Heart right ventricle (tissue), 16 donors: ENCODE measurements around the gene LRMDA. TPM values are rescaled to one million over a fixed set of nuclear protein-coding genes. Genes with fewer than 3 reads are reported as not detected.

ENCODE experiments used
- ATAC-seq, 8 donors: fragments of 200-7000 bp; cut with Tn5 transposase; one replicate each; pipeline ENCODE4 v1.9.1; 2020; ENCODE audit warnings: mild to moderate bottlenecking in 8 of 8, moderate library complexity in 8 of 8, moderate number of reproducible peaks in 1 of 8
- DNase-seq, 2 donors: peaks; one replicate each; pipeline ENCODE4 v3.0.0-alpha.2; 2020
- H3K27ac ChIP-seq, 10 donors: fragments of 200-600 bp; sonication (generic) in 2 of 10; one replicate each; pipeline versions ENCODE4 v1.5.0 to v1.8.0; 2020 to 2022; ENCODE audit warnings: mild to moderate bottlenecking in 3 of 10
- H3K27me3 ChIP-seq, 7 donors: fragments of 200-600 bp; one replicate each; pipeline ENCODE4 v1.8.0; 2021 to 2022; ENCODE audit warnings: mild to moderate bottlenecking in 2 of 7
- H3K36me3 ChIP-seq, 9 donors: fragments of 200-600 bp; sonication (generic) in 1 of 9; one replicate each; pipeline versions ENCODE4 v1.5.0 to v1.8.0; 2020 to 2022; ENCODE audit warnings: mild to moderate bottlenecking in 2 of 9
- H3K4me1 ChIP-seq, 9 donors: fragments of 200-600 bp; sonication (generic) in 1 of 9; one replicate each; pipeline versions ENCODE4 v1.5.0 to v1.8.0; 2020 to 2022; ENCODE audit warnings: mild to moderate bottlenecking in 4 of 9
- H3K4me3 ChIP-seq, 10 donors: fragments of 200-600 bp; sonication (generic) in 2 of 10; one replicate each; pipeline versions ENCODE4 v1.5.0 to v1.8.0; 2020 to 2022; ENCODE audit warnings: mild to moderate bottlenecking in 7 of 10, moderate library complexity in 2 of 10
- H3K9me3 ChIP-seq, 11 donors: fragments of 200-600 bp in 10 of 11; sonication (generic) in 2 of 11; one replicate each; pipeline versions ENCODE4 v1.5.0 to v1.8.0; 2013 to 2022; ENCODE audit warnings: mild to moderate bottlenecking in 2 of 11, control low read depth in 1 of 11, moderate library complexity in 1 of 11
- WGBS, 2 donors: extraction: QIAGEN DNeasy Blood & Tissue Kit; methylation state at CpG; one replicate each; pipeline ENCODE4 v1.1.7; 2013; ENCODE audit warnings: inconsistent platforms in 1 of 2; 5-methylcytosine and 5-hydroxymethylcytosine counted together
- intact Hi-C, 10 donors: fragments of 100-400 bp; cut with DNase I; formaldehyde crosslinking; loops; one replicate each; pipeline versions ENCODE4 v1.11.1 to v1.14.2; 2022
- polyA plus RNA-seq, 2 donors: library from polyadenylated mRNA; stranded (reverse); fragments of 200-250 nt; gene quantifications; one replicate each; pipeline ENCODE4 v1.2.3, GENCODE V29; 2013
- total RNA-seq, 10 donors: library from RNA; stranded (reverse); fragmentation: NEBNext Ultra II Directional in 3 of 10; extraction: Animal tissue kit (Norgen Biotek cat#: 25700) in 3 of 10; gene quantifications; one replicate each; pipeline versions ENCODE4 v1.2.1 to v1.2.4, GENCODE V29; 2021 to 2023
- TF ChIP-seq, protein P1 (sequence below), 9 donors: fragments of 200-600 bp; sonication (generic) in 2 of 9; IDR thresholded peaks; one replicate each; pipeline versions ENCODE4 v1.5.0 to v1.8.0; 2021 to 2022; ENCODE audit warnings: antibody characterized with exemption in 9 of 9, mild to moderate bottlenecking in 5 of 9, moderate library complexity in 1 of 9
- donor health status: Arrhythmogenic right ventricular cardiomyopathy.
- donor health status: ischemic (EF 13 %, LVEDD 7.1; RV severe dilation, severe dysfunction).
- donor health status: healthy with polysubstance abuse.
- donor health status: DM: no; HTN: yes; CAD: no.
- donor health status: DM: no; HTN: no; CAD: no.
- donor health status: ischemic (EF 25% LVEDD 6.9; RV normal size, moderate dysfunction).
- donor health status: ischemic (EF 25% LVEDD 5.7; RV mildly dilated, moderate dysfunction).
- donor health status: healthy.
- donor health status: DM: yes; HTN: yes; CAD: no.
- donor health status: Ischemic cardiomyopathy.
- donor health status: ischemic (EF 35%, LVEDD 5.7; RV mildly dilated, moderate dysfunction).
- donor health status: nonischemic (EF 11% LVEDD 7.7; RV severe dilation, severe dysfunction).
- donor health status: DM: yes; HTN: yes; CAD: no.
- donor health status: PGD.
- donor health status: ischemic (EF 29% LVEDD 5.4; RV normal size, mild dysfunction).
- donor health status: nonischemic (EF 23%, LVEDD 6.1; RV moderate dilation, normal function).

The LRMDA gene
- total and polyA plus RNA-seq, 12 donors, result 4.0 to 59.8 (median 12.7) TPM

DNA sequence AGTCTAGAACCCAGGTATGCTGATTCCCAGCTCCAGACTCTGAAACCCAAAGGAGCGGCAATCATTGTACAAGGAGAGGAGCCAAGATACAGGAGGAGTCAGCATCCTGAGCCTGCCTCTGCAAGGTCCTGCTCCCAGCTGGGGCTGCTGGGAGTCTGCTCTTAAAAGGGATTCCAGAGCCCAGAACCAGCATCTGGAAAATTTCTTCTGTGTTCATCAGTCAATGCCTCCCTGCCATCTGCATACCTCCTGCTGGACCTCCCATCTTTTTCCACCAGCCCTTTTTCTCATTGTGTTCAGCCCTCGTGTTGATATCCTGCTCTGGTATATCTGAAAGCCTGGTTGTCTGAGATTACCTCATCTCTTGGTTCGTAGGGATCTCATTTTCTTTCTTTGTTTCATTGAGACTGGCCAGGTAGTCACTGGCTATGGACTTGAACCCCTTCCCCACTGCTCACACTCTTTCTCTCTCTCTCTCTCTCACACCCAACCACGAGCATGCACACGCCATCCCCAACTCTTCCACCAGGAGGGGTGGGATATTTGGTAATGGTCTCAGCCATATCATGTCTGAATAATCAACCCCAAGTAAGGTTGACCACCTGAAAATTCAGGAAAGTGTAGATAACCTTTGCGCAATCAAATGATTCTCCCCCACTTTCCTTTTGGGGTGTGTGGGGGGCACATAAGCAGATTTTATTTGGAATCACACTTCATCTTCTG, 608.8 kb downstream of the LRMDA start:
- H3K9me3 ChIP-seq, result peaks cover 0 to 22% (median 10%) of the 10 kb centered on the region in 11 donors
- DNase-seq (no peak), ATAC-seq (no peak)
- 84 to 87% methylated on average over 6 of the region's 6 CpGs for WGBS, 2 donors
- intact Hi-C loops, result loop anchor here in 4 of 10 donors (5.0 to 10.0 kb wide), 4 partner anchors 265 to 945 kb away; no protein-coding TSS in a partner anchor
- H3K4me3 ChIP-seq, result no peak overlapping the region
- TF ChIP-seq, protein P1, sequence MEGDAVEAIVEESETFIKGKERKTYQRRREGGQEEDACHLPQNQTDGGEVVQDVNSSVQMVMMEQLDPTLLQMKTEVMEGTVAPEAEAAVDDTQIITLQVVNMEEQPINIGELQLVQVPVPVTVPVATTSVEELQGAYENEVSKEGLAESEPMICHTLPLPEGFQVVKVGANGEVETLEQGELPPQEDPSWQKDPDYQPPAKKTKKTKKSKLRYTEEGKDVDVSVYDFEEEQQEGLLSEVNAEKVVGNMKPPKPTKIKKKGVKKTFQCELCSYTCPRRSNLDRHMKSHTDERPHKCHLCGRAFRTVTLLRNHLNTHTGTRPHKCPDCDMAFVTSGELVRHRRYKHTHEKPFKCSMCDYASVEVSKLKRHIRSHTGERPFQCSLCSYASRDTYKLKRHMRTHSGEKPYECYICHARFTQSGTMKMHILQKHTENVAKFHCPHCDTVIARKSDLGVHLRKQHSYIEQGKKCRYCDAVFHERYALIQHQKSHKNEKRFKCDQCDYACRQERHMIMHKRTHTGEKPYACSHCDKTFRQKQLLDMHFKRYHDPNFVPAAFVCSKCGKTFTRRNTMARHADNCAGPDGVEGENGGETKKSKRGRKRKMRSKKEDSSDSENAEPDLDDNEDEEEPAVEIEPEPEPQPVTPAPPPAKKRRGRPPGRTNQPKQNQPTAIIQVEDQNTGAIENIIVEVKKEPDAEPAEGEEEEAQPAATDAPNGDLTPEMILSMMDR (IDR thresholded peaks at IDR 0.05), result no peak
- no peaks in the 10 kb centered on the region for H3K27me3 ChIP-seq
- H3K27ac ChIP-seq, result no peak overlapping the region
- H3K36me3 ChIP-seq, result peaks cover 0 to 9% (median 0%) of the 10 kb centered on the region in 9 donors
- H3K4me1 ChIP-seq, result peaks cover 0 to 12% (median 0%) of the 10 kb centered on the region in 9 donors

DNA sequence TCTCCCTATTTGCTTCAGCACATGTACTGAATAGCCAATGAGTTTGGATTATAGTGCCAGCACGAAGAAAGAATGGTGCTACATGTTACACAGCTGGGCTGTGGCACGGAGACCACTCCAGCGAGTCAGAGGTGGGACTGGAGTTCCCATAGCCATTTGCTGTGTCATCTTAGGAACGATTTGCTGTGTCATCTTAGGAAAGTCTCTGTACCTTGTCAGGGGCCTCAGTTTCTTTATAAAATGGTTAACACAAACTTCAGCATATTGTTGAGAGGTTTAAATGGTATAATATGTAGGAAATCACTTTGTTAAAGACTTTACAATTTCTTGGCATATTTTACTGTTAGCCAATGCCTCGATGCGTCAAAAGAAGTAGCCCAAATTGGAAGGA, 609.4 kb downstream of the LRMDA start:
- intact Hi-C loops, result loop anchor here in 4 of 10 donors (5.0 to 10.0 kb wide), 4 partner anchors 264 to 944 kb away; no protein-coding TSS in a partner anchor
- peaks cover 0 to 22% (median 10%) of the 10 kb centered on the region in 11 donors for H3K9me3 ChIP-seq
- peaks cover 0 to 9% (median 0%) of the 10 kb centered on the region in 9 donors for H3K36me3 ChIP-seq
- 93 to 94% methylated on average over 6 of the region's 6 CpGs for WGBS, 2 donors
- no peak overlapping the region for H3K27ac ChIP-seq
- no peaks in the 10 kb centered on the region for H3K27me3 ChIP-seq
- ATAC-seq (no peak), DNase-seq (no peak)
- H3K4me1 ChIP-seq, result peaks cover 0 to 8% (median 0%) of the 10 kb centered on the region in 9 donors
- H3K4me3 ChIP-seq, result no peak overlapping the region
- TF ChIP-seq, protein P1 (IDR thresholded peaks at IDR 0.05), result no peak

DNA sequence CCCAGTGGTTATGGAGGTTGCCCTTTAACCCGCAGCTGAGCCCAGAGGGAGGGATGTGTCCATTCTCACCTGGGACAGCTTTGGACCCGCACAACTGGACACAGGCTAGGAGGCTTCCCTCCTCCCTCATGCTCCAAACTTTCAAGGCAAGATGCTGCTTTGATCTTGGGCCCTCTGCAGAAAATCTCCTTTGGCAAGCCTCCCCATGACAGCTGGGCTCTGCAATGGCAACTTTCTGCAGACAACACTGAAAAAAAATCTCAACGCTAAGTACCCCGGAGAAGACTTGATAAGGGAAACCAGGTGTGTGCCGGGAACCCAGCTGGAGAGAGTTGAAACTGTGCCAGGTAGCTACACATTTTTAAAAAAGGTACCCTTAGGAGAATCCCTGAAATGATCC, 610.1 kb downstream of the LRMDA start:
- Histone ChIP-seq H3K9me3 (peaks cover 0 to 22% (median 10%) of the 10 kb centered on the region in 11 donors), H3K36me3 (peaks cover 0 to 9% (median 0%) of the 10 kb centered on the region in 9 donors), H3K4me3 (no peak overlapping the region), H3K27me3 (no peaks in the 10 kb centered on the region), H3K27ac (no peak overlapping the region), H3K4me1 (peaks cover 0 to under 1% (median 0%) of the 10 kb centered on the region in 9 donors)
- DNase-seq (no peak), ATAC-seq (no peak)
- TF ChIP-seq, protein P1 (IDR thresholded peaks at IDR 0.05), result no peak
- intact Hi-C loops, result loop anchor here in 4 of 10 donors (5.0 to 10.0 kb wide), 4 partner anchors 263 to 943 kb away; no protein-coding TSS in a partner anchor
- WGBS, 2 donors, result 75 to 79% methylated on average over 5 of the region's 5 CpGs

DNA sequence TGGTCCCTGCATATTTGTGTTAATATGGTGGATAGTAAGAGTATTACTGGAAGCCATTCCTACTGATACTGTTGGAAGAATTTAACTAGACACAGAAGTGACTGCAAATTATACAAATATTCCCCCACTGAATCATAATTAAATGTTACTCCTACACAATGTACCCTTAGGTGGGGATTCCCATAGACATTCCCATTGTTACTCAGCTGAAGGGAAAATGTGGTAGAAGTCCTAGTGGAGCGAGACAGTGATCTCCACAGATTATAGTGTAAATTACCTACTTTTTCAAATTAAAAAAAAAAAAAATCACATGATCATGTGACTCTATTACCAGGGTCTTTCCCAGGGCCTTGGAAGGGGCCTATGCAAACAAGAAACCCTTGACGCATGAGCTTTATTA, 611.8 kb downstream of the LRMDA start:
- ATAC-seq (no peak), DNase-seq (no peak)
- Histone ChIP-seq H3K36me3 (peaks cover 0 to 7% (median 0%) of the 10 kb centered on the region in 9 donors), H3K27me3 (no peaks in the 10 kb centered on the region), H3K9me3 (peaks cover 0 to 18% (median 8%) of the 10 kb centered on the region in 11 donors), H3K27ac (no peak overlapping the region), H3K4me1 (no peaks in the 10 kb centered on the region), H3K4me3 (no peak overlapping the region)
- WGBS, 2 donors, result 96 to 97% methylated on average over 2 of the region's 2 CpGs
- TF ChIP-seq, protein P1 (IDR thresholded peaks at IDR 0.05), result no peak
- intact Hi-C loops, result loop anchor here in 4 of 10 donors (5.0 to 10.0 kb wide), 4 partner anchors 262 to 942 kb away; no protein-coding TSS in a partner anchor
